ENCODE results near the gene C11orf54.
A peak's percentile ranks its signal among the peaks of the same experiment; 100 is the strongest.

Gene C11orf54

GRCh38 chr11:93783362-93783761 lies 41.9 kb downstream of the C11orf54 start:
- no peaks in the 10 kb centered on the region for H3K9me3 ChIP-seq (ENCODE audit: severe bottlenecking)
- no peak for DNase-seq
- peak overlapping the region; percentile 99 for H3K27ac ChIP-seq
- TF ChIP-seq CTCF (IDR thresholded peaks at IDR 0.05; ENCODE audit: low read depth, low read length), result no peak
- peak overlapping the region; percentile 91 for H3K4me3 ChIP-seq (ENCODE audit: low read depth, low read length)
- no peaks in the 10 kb centered on the region for H3K27me3 ChIP-seq (ENCODE audit: insufficient read depth, low read depth, severe bottlenecking)
- H3K36me3 ChIP-seq, result peaks cover 38% of the 10 kb centered on the region

GRCh38 chr11:93783765-93784144 lies 42.3 kb downstream of the C11orf54 start:
- H3K4me3 ChIP-seq (ENCODE audit: low read depth, low read length), result peak overlapping the region; percentile 91
- no peaks in the 10 kb centered on the region for H3K27me3 ChIP-seq (ENCODE audit: insufficient read depth, low read depth, severe bottlenecking)
- peak overlapping the region; percentile 99 for H3K27ac ChIP-seq
- no peak for DNase-seq
- no peak for TF ChIP-seq CTCF (IDR thresholded peaks at IDR 0.05; ENCODE audit: low read depth, low read length)
- H3K36me3 ChIP-seq, result peaks cover 41% of the 10 kb centered on the region
- H3K9me3 ChIP-seq (ENCODE audit: severe bottlenecking), result no peaks in the 10 kb centered on the region

GRCh38 chr11:93784145-93784934 lies 42.9 kb downstream of the C11orf54 start, which contains the start of gene MED17:
Gene MED17 (plus strand): TSS chr11:93784282. CDS start chr11:93784514, 232 bp downstream.
- TF ChIP-seq CTCF (IDR thresholded peaks at IDR 0.05; ENCODE audit: low read depth, low read length), result peak; percentile 41
- Histone ChIP-seq H3K9me3 (ENCODE audit: severe bottlenecking) (no peaks in the 10 kb centered on the region), H3K36me3 (peaks cover 47% of the 10 kb centered on the region), H3K27ac (peak within 1 kb of the TSS; percentile 99), H3K27me3 (ENCODE audit: insufficient read depth, low read depth, severe bottlenecking) (no peaks in the 10 kb centered on the region), H3K4me3 (ENCODE audit: low read depth, low read length) (peak within 1 kb of the TSS; percentile 91)
- DNase-seq, result peak; percentile 94

GRCh38 chr11:93784935-93785360 lies 43.5 kb downstream of the C11orf54 start:
- peak overlapping the region; percentile 99 for H3K27ac ChIP-seq
- no peak for DNase-seq
- peak overlapping the region; percentile 91 for H3K4me3 ChIP-seq (ENCODE audit: low read depth, low read length)
- no peaks in the 10 kb centered on the region for H3K9me3 ChIP-seq (ENCODE audit: severe bottlenecking)
- no peak for TF ChIP-seq CTCF (IDR thresholded peaks at IDR 0.05; ENCODE audit: low read depth, low read length)
- H3K27me3 ChIP-seq (ENCODE audit: insufficient read depth, low read depth, severe bottlenecking), result no peaks in the 10 kb centered on the region
- peaks cover 53% of the 10 kb centered on the region for H3K36me3 ChIP-seq

GRCh38 chr11:93791493-93791892 lies 50.0 kb downstream of the C11orf54 start:
- no peak for TF ChIP-seq CTCF (IDR thresholded peaks at IDR 0.05; ENCODE audit: low read depth, low read length)
- Histone ChIP-seq H3K36me3 (peaks cover 96% of the 10 kb centered on the region), H3K9me3 (ENCODE audit: severe bottlenecking) (no peaks in the 10 kb centered on the region), H3K27me3 (ENCODE audit: insufficient read depth, low read depth, severe bottlenecking) (no peaks in the 10 kb centered on the region), H3K4me3 (ENCODE audit: low read depth, low read length) (no peak overlapping the region), H3K27ac (no peak overlapping the region)
- no peak for DNase-seq
